Measurements from ENCODE around the gene PTP4A1.

PTP4A1 gene

GRCh38 chr6:63558278-63558677, 14.0 kb upstream of the PTP4A1 start:
- DNase-seq: no peak

GRCh38 chr6:63560801-63561287, 11.4 kb upstream of the PTP4A1 start:
- DNase-seq: no peak

- DNase-seq: no peak
Measured at GRCh38 chr6:63561288-63561687, 11.0 kb upstream of the PTP4A1 start.

- no peak for DNase-seq
Measured at GRCh38 chr6:63563235-63563634, 9.0 kb upstream of the PTP4A1 start.

GRCh38 chr6:63565058-63565726, 7.1 kb upstream of the PTP4A1 start:
- DNase-seq: no peak

GRCh38 chr6:63565727-63566596, 6.3 kb upstream of the PTP4A1 start:
- DNase-seq: no peak

GRCh38 chr6:63567966-63568365, 4.3 kb upstream of the PTP4A1 start:
- DNase-seq: no peak

GRCh38 chr6:63571361-63572043, 778 bp upstream of the PTP4A1 start:
- DNase-seq: peak; percentile 40

- peak; percentile 14 for DNase-seq
Measured at GRCh38 chr6:63572747-63573075, 431 bp downstream of the PTP4A1 start.

- DNase-seq: peak; percentile 74
Measured at GRCh38 chr6:63573076-63573898, 1.0 kb downstream of the PTP4A1 start.

GRCh38 chr6:63573899-63574553, 1.7 kb downstream of the PTP4A1 start:
- DNase-seq: peak; percentile 66

- no peak for DNase-seq
Measured at GRCh38 chr6:63574554-63574900, 2.2 kb downstream of the PTP4A1 start.

- no peak for DNase-seq
Measured at GRCh38 chr6:63576147-63576772, 4.0 kb downstream of the PTP4A1 start.

GRCh38 chr6:63576985-63577712, 4.9 kb downstream of the PTP4A1 start:
- DNase-seq: no peak

- no peak for DNase-seq
Measured at GRCh38 chr6:63578757-63579156, 6.5 kb downstream of the PTP4A1 start.

GRCh38 chr6:63579937-63580703, 7.8 kb downstream of the PTP4A1 start:
- no peak for DNase-seq

GRCh38 chr6:63580704-63580961, 8.4 kb downstream of the PTP4A1 start:
- DNase-seq: no peak

- no peak for DNase-seq
Measured at GRCh38 chr6:63581355-63582013, 9.2 kb downstream of the PTP4A1 start.

- DNase-seq: no peak
Measured at GRCh38 chr6:63582579-63583231, 10.4 kb downstream of the PTP4A1 start.

GRCh38 chr6:63584125-63584514, 11.8 kb downstream of the PTP4A1 start:
- no peak for DNase-seq
